WI38 (cell line): ENCODE data around the gene FSD2.

Source experiments
- H3K4me3 ChIP-seq: 2 replicates; pipeline ENCODE4 v1.5.1; 2011; ENCODE audit warnings: low read depth, mild to moderate bottlenecking, control low read depth, low read length
- TF ChIP-seq, protein P1 (sequence below): IDR thresholded peaks from 2 replicates; pipeline ENCODE4 v1.5.1; 2012; ENCODE audit warnings: low read depth, mild to moderate bottlenecking, control low read depth, low read length

The FSD2 gene, protein sequence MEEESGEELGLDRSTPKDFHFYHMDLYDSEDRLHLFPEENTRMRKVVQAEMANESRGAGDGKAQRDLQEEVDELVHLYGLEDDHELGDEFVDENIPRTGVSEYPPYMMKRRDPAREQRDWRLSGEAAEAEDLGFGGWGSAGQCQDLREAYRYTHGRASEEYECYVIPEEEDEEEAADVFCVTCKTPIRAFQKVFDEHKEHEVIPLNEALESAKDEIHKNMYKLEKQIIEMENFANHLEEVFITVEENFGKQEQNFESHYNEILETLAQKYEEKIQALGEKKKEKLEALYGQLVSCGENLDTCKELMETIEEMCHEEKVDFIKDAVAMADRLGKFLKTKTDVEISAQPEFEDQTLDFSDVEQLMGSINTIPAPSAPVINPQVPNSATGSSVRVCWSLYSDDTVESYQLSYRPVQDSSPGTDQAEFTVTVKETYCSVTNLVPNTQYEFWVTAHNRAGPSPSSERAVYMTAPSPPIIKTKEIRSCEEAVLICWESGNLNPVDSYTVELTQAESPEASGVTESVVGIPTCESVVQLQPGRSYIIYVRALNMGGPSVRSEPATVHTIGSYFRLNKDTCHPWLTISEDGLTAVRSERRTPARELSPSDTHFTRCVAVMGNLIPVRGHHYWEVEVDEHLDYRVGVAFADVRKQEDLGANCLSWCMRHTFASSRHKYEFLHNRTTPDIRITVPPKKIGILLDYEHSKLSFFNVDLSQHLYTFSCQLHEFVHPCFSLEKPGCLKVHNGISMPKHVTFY

DNA sequence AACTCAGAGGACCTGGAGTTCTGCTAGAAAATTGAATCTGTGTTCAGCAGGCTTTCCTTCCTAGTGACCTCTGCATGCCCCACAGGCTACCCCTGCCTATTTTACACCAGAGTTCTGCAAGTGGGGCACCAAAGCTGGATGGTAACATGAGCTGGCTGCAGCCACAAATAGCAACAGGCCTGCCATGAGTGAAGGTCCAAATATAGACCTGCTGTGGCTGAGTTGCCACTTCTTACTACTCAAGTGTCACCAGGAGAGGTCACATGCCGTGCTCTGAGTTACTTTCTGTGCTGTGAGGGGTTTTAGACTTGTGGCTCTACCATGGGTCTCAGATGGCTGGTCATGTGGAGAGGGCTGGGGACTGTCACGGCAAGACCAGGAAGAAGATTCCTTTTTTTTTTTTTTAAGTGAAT lies at the start of gene FSD2:
FSD2 (minus strand) TSS at position 76 of the 413 bp plus-strand sequence. CDS start 18,679 bp downstream, outside the sequence.
- no peak within 1 kb of the TSS for H3K4me3 ChIP-seq
- TF ChIP-seq, protein P1, sequence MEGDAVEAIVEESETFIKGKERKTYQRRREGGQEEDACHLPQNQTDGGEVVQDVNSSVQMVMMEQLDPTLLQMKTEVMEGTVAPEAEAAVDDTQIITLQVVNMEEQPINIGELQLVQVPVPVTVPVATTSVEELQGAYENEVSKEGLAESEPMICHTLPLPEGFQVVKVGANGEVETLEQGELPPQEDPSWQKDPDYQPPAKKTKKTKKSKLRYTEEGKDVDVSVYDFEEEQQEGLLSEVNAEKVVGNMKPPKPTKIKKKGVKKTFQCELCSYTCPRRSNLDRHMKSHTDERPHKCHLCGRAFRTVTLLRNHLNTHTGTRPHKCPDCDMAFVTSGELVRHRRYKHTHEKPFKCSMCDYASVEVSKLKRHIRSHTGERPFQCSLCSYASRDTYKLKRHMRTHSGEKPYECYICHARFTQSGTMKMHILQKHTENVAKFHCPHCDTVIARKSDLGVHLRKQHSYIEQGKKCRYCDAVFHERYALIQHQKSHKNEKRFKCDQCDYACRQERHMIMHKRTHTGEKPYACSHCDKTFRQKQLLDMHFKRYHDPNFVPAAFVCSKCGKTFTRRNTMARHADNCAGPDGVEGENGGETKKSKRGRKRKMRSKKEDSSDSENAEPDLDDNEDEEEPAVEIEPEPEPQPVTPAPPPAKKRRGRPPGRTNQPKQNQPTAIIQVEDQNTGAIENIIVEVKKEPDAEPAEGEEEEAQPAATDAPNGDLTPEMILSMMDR, result no peak

DNA sequence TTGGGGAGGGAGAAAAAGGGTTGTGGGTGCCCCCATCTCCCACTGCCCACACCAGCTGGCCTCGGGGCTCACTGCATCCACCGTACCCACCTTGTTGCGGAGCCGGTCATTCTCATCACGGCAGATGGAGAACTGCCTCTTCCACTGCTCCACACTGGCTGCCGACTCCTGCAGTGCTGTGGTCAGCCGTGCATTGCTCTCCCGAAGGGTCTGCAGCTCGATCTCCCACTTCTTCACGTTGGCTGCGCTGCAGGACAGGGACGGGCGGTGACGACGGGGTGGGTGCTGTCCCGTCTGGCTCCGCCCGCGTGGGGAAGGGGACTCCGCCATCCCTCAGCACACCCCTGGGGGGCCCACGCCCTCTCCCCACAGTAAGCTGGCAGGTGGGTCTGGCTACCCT lies 48.7 kb upstream of the FSD2 start:
- TF ChIP-seq, protein P1, result no peak
- H3K4me3 ChIP-seq, result no peak overlapping the region

DNA sequence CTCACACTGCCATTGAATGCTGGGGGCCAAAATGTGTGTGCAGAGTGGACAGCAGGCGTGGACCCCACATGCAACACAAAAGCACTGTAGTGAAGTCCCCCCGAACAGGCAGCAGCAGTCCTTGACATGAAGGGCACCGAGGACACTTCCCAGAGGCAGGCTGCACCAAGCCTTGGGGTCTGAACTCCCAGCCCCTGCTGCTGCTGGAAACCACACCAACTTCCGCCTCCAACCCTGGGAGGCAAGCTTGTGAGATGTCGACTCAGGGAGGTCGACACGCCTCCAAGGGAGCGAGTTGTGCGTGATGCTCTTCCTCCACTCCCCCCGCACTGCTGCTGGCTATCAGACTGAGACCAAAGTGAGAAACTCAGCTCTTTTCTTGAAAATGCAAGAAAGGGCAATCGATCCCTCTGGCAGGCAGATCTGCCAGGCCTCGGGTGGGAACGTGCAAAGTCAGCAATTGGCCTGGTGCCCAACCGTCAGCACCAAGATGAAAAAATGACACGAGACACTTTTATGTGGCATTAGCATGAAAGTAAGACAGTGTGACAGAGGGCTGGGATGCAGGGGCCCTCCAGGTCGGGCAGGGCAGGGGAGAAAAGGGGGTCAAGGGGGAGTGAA lies 47.2 kb upstream of the FSD2 start:
- TF ChIP-seq, protein P1, result no peak

DNA sequence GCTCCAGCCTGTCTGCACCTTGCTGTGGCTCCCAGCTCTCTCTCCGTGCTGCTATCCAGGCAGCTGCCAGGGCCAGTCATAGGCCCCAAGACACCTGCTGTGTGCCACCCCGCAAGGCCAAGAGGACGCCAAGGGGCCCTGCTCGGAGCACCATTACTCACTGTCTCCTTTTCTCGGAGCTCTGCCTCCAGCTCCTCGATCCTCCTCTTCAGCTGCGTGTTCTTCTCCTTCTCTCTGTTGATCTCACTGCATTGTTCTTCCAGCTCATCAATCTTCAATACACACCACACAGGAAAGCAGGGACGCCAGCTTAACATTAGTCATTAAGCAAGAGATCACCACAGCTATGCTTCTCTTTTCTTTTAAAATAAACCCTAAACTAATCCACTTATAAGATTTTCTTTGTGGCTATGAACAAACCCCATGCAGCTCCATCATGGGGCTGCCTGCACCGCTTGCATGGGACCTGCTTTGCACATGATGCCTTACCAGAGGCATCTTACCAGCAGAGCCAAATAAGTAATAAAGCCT lies 46.2 kb upstream of the FSD2 start:
- H3K4me3 ChIP-seq, result no peak overlapping the region
- TF ChIP-seq, protein P1, result no peak

More for the DNA sequence above, 47.2 kb upstream of the FSD2 start:
- no peak overlapping the region for H3K4me3 ChIP-seq

DNA sequence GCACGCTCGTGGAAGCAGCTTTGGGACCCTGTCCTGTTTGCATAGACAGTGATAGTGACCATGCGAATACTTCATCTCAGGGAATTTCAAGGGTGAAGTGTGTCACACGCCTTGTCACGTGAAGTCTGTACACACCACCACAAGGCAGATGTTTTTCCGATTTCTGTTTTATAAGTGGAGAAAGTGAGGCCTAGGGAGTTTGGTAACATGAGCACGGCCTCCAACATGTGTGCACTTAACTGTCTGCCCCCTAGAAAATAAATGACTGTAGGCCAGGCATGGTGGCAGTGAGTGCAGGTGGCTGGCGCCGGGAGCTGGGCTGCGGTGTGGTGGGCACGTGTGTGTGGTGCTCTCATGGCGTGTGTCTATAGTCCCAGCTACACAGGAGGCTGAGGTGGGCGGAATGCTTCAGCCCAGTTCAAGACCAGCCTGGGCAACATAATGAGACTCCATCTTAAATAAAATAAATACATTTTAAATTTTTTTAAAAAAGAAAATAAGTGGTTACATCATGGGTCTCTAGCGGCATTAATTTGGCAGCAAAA lies 45.5 kb upstream of the FSD2 start:
- no peak overlapping the region for H3K4me3 ChIP-seq
- TF ChIP-seq, protein P1, result no peak

DNA sequence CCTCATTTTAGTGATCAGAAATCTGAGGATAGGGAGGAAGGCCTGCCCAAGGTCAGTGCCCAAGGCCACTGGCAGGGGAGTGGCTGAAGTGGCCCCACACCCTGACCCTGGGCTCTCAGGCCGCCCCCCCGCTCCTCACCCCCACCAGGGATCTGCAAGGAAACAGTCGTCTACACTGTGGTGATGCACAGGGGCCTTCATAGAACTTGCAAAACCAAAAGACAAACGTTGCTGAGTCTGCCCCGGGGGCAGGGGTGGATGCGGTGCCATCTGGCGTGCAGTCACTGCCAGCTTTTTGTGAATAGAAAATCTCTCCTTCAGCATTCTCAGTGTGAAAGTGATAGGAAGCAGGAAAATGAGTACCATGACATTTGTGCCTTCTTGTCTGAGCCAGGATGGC lies 44.9 kb upstream of the FSD2 start:
- TF ChIP-seq, protein P1, result no peak
- H3K4me3 ChIP-seq, result no peak overlapping the region
